SKM-1 (cell line): ENCODE measurements around the gene MXRA8.

ENCODE experiments used
- DNase-seq: peaks from one replicate; lab custom pipeline; 2025; ENCODE audit not compliant: unreplicated experiment; lab: John Stamatoyannopoulos, UW

Gene MXRA8

DNA sequence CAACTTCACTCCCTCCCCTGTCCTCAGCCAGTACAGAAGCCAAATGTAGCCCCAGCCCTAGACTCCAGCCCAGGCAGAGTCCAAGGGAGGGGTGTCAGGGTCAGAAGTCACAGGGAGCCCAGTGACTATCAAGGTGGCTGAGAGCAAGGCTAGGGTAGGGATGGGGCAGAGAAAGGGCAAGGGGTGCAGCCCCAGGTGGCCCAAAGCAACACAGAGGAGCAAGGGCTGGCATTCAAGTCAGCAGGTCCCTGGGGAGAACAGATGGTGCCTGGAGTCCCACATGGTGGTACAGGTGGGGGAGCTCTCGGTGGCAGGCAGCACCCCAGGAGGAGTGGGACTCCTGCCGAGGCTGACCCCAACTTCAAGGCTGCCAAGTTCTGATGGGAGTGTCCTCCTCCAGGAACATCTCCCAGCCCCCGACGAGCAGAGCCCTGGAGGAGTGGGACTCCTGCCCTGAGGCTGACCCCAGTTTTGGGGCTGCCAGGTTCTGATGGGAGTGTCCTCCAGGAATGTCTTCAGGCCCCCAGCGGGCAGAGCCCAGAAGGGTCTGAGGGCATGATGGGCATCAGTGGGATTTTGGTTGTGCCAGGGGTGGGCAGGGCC, 5.5 kb downstream of the MXRA8 start:
- no peak for DNase-seq

DNA sequence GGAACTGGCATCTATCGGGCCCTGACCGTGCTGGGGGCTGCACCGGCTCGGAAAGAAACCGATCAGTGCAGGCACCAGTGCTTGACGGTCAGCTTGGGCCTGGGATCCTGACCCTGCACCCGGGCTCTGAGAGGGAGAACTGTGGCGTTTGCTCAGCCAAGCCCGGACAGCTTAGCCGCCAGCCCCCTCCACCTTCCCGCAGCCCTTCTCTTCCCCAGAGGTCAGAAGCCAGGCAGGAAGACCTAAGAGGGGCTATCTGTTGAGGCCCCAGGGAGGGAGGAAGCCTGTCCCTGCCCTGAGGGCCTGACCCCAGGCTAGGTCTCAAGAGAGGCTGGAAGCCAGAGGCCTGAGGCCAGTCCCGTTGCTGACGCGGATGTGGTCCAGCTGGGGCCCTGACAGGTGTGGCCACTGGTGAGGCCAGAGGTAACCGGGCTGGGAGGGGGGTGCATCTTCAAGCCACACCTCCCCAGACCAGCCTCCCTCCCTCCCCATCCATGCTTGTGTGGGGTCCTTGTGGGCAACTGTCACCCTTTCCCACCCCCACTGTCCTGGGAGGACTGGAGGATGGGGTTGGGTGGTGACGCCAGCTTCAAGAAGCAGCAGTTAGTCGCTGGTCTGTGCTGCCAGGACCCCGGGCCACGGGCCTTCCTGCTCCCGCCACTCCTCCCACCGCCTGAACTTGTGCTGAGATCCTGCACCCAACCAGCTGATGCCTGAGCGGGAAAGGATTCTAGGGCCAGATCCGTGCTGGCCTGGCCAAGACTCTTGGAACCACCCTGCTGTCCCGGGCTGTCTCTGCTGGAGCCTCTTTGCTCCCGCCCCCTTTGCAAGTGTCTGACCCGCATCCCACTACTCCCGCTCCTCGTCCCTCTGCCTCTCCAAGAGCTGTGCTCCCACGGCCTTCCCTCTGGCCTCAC, 6.6 kb downstream of the MXRA8 start:
- no peak for DNase-seq

DNA sequence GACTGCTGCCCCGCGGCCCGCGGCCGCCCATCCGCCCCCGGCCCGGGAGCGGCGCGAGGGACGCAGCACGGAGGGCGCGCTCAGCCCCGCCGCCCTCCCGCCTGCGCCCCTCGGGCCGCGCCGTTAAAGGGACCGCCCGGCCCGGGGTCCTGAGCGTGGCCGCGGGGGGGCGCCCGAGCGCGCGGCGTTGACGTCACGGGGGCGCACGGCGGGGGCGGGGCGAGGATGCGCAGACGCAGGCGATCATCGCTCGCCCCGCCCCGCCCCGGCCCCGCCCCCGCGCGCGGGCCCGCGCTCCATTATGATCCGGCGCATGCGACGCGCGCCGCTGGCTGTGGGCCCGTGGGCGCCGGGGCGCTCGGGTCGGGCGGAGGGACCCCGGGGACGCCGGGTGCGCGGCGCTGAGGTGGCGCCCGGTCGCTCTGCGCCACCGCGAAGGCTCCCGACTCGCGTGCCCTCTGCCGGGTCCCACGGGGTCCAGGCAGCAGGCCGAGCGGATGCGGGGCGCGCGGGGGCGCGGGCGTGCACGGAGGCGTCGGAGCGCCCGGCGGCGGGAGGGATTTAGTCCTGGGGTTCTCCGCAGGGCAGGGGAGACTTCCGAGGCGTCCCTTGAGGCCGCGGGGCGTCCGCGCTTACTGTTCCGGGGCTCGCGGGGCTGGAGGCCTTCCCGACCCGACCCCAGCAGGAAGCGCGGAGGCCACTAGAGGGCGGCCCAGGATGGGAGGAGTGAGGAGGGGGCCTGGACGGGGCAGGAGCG, 8.9 kb downstream of the MXRA8 start, which contains the start of gene DVL1:
DVL1 (minus strand) TSS at position 163 of the 757 bp plus-strand sequence. CDS start 353 bp downstream, outside the sequence.
- no peak for DNase-seq

DNA sequence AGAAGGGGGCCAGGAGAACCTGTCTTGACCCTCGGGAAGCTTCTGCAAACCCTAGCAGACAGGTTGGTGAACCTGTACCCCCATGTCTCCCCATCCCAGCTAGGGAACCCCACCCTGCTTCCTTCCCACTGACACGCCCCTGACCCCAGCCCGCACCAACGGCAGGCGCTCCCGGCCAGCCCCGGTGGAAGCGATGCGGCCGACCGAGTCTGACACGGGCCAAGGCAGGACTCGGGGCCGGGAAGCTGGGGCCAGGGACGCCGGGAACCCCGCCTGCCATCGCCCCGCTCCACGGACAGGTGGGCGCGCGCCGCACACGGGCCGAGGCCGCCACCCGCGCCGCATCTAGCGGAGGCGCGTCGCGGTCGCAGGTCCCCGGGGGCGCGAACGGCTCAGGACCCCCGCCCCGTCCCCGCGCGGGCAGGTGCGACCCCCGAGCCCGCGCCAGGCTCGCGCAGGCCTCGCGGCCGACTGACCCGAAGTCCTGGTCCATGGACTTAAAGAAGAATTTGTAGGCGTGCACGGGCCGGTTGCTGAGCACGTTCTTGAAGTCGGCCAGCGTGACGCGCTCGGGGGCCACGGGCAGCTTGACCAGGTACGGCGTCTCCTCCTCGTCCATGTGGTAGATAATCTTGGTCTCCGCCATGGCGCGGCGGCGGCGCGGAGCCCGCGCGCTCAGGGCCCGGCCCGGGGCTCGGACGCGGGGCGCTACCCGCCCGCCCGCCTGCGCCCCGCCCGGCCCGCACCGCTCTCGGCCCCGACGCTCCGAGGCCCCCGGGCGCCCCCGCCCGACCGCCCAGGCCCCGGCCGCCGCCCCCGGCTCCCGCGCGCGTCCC, 9.7 kb downstream of the MXRA8 start:
- no peak for DNase-seq

GRCh38 chr1:1347663-1348419, 10.5 kb downstream of the MXRA8 start:
- DNase-seq = no peak

DNA sequence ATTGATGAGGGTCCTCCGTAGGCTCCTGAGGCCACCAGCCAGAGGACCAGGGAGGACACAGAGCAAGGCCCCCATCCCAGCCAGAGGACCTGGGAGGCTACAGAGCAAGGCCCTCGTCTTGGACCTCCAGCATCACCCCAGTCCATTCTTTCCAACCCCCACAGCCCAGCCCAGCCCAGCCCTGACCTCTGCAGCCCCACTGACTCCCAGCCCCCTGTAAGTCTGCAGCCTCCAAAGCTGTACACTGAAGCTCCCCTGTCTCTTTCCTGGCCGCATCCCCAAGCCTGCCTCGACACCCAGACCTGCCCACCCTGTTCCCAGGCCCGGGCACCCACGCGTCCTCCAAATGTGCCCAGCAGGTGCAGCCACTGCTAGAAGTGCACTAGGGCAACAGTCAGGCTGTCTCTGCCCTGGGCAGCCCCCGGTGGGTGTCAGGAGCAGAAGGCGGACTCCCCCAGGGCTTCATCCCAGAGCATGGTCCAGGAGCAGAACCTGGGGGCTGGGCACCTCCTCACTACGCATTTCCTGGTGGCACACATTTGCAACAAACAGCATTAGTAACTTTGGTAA, 11.2 kb downstream of the MXRA8 start:
- no peak for DNase-seq

- no peak for DNase-seq
These were observed 11.9 kb downstream of the MXRA8 start for GRCh38 chr1:1346501-1346890.

DNA sequence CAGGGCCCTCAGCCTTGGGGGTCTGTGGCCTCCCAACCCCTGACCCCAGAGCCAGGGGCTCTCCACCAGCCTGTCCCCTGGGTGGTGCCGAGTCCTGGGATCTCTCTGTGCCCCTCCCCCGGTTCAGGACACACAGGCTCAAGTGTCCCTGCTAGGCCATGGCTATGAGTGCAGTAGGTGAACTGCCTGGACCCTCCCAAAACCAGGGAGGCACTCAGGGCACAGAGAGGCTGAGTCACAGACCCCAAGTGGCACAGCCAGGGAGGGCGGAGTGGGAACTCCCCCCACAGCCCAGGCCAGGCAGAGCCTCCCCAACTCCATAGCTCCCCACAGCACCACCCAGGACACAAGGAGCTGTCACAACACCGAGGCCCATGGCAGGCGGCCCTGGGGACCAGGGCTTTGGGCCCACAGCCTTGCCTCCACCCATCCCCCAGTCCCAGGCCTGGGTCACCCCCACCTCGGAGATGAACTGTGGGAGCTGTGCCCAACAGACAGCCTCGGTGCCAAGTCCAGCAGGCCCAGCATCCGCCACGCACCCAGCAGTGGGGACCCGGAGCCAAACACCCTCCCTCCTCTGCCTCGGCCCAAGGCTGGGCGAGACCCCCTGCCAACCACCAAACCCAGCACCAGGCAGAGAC, 12.4 kb downstream of the MXRA8 start:
- DNase-seq = no peak

GRCh38 chr1:1345384-1345783, 13.0 kb downstream of the MXRA8 start:
- no peak for DNase-seq

GRCh38 chr1:1344655-1345361, 13.5 kb downstream of the MXRA8 start:
- DNase-seq = no peak

GRCh38 chr1:1343811-1344421, 14.4 kb downstream of the MXRA8 start:
- no peak for DNase-seq

GRCh38 chr1:1342584-1343115, 15.7 kb downstream of the MXRA8 start:
- no peak for DNase-seq

- no peak for DNase-seq
These were observed 16.2 kb downstream of the MXRA8 start for GRCh38 chr1:1342061-1342562.

DNA sequence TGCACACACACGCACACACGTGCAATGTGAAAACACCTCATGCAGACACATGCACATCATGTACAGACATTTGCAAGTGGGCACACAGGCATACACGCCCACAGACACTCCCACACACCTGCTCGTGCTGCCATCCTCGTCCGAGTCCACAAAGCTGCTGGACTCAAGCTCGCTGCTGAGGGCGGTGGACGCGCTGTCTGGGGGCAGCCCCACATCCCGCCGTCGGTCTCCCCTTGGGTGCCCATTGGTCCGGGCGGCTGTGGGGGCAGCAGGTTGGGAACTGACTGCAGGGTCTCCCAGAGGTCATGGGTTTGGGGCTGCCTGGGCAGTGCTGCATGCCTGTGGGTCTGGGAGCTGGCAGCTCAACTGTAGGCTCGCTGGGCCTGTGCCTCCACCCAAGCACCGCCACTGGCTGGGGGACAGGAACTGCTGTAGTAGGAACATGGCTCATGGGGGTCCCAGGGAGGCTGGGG, 16.8 kb downstream of the MXRA8 start:
- DNase-seq = no peak

GRCh38 chr1:1340791-1341548, 17.4 kb downstream of the MXRA8 start:
- no peak for DNase-seq

- no peak for DNase-seq
These were observed 18.2 kb downstream of the MXRA8 start for GRCh38 chr1:1340185-1340584.

DNA sequence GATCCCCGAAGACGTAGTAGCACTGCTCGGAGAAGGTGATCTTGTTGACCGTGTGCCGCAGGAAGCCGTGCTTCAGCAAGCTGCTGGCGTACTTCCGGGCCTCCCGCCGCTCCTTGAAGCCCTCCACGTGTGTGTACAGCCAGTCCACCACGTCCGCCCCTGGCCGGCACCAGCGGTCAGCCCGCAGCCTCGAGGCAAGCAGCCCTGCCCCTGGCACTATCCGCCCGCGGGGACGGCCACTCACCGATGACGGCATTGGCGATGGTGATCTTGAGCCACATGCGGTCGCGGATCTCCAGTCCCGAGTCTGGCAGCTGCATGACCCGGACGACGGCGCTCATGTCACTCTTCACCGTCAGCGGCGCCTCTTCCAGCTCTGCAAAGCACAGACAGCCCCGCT, 20.1 kb downstream of the MXRA8 start:
- DNase-seq = no peak
